ENCODE measurements around the gene CDKN2B-AS1. TPM values are rescaled to one million over a fixed set of nuclear protein-coding genes. Genes with fewer than 3 reads are reported as not detected.

CDKN2B-AS1 gene
- total and polyA plus RNA-seq, 2 donors (not counting 1 experiment from before 2014, with no cell fraction given): 1.3 to 2.5 TPM

DNA sequence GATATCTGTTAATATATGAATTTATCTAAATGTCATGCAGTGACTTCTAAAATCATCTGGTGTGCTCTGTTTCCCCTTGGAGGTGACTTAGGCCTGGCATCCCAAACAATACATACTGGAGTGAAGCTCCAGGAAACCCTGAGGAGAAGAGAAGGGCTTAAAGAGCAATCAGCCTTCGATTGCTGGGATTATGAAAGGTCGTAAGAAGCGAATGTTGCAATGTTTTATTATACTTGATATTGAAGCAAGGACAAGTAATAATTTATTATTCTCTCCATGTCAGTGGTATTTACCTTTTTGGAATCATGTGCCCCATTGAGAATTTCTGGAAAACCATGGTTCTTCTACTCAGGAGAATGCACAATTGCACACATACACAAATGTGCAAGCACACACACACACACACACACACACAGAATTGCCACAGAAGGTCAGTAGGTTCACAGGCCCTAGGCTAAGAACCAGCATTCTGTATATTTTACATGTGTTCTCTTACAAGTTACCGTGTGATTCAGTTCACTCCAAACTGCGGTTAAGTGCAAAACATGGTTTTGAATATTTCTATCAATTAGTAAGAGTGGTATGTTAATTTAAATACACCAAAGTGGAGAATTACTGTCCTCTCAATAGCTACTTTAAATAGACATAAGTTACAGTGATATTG lies 93.6 kb downstream of the CDKN2B-AS1 start:
- Histone ChIP-seq H3K4me2 (replicated peaks; ENCODE audit: low read depth, low read length, poor library complexity, severe bottlenecking) (no peak overlapping the region), H3K79me2 (ENCODE audit: control insufficient read depth, insufficient read depth, low read length) (no peaks in the 10 kb centered on the region), H4K20me1 (ENCODE audit: control insufficient read depth, insufficient read depth, low read length, poor library complexity, severe bottlenecking) (no peaks in the 10 kb centered on the region), H3K9ac (ENCODE audit: low read length) (no peak overlapping the region), H3K4me1 (ENCODE audit: control insufficient read depth in 2 of 2, insufficient read depth in 2 of 2, low read length in 2 of 2) (no peaks in the 10 kb centered on the region), H2AFZ (ENCODE audit: insufficient read depth, low read depth, low read length, poor library complexity, severe bottlenecking) (no peak overlapping the region), H3K4me3 (ENCODE audit: control extremely low read depth in 1 of 5, extremely low read depth in 1 of 5, insufficient read depth in 1 of 5, low read depth in 2 of 5, low read length in 4 of 5) (no peak overlapping the region), H3K36me3 (replicated peaks in 1 of 2; ENCODE audit: control extremely low read depth in 1 of 2, control insufficient read depth in 1 of 2, extremely low read depth in 1 of 2, insufficient read depth in 2 of 2, low read length in 1 of 2) (no peaks in the 10 kb centered on the region), H3K9me3 (ENCODE audit: control extremely low read depth in 1 of 3, control insufficient read depth in 2 of 3, insufficient read depth in 1 of 3, low read length in 2 of 3) (no peaks in the 10 kb centered on the region), H3K27ac (ENCODE audit: low read length in 2 of 2) (no peak overlapping the region), H3K27me3 (replicated peaks in 1 of 4; ENCODE audit: control extremely low read depth in 1 of 4, control insufficient read depth in 3 of 4, insufficient read depth in 4 of 4, low read length in 3 of 4) (no peaks in the 10 kb centered on the region)
- no peak for DNase-seq
- Mint-ChIP-seq H3K27ac (no peak overlapping the region), H3K27me3 (peaks cover 8% of the 10 kb centered on the region), H3K9me3 (ENCODE audit: insufficient read depth) (peaks cover 2% of the 10 kb centered on the region), H3K4me3 (no peak overlapping the region), H3K4me1 (no peaks in the 10 kb centered on the region)
- TF ChIP-seq CTCF (IDR thresholded peaks at IDR 0.05) (no peak), EZH2 (IDR thresholded peaks at IDR 0.05; ENCODE audit: borderline replicate concordance, insufficient read depth, low read depth, low read length, poor library complexity, severe bottlenecking) (no peak)
- ChIA-PET CTCF (no interaction called here), POLR2A (no interaction called here)
- no peak for ATAC-seq (ENCODE audit: low read depth)
- intact Hi-C loops (cut with micrococcal nuclease): no loop called here
- no CpG with 5 or more reads among the region's 5 CpGs for WGBS (ENCODE audit: insufficient coverage)

- WGBS (ENCODE audit: insufficient coverage): no CpG with 5 or more reads among the region's 1 CpG
- H3K27me3 Mint-ChIP-seq: peaks cover 8% of the 10 kb centered on the region
- TF ChIP-seq EZH2 (IDR thresholded peaks at IDR 0.05; ENCODE audit: borderline replicate concordance, insufficient read depth, low read depth, low read length, poor library complexity, severe bottlenecking): no peak
- no peak for TF ChIP-seq CTCF (IDR thresholded peaks at IDR 0.05)
- H3K79me2 ChIP-seq (ENCODE audit: control insufficient read depth, insufficient read depth, low read length): no peaks in the 10 kb centered on the region
- H3K27ac Mint-ChIP-seq: no peak overlapping the region
- no peaks in the 10 kb centered on the region for H4K20me1 ChIP-seq (ENCODE audit: control insufficient read depth, insufficient read depth, low read length, poor library complexity, severe bottlenecking)
- DNase-seq (no peak), ATAC-seq (ENCODE audit: low read depth) (no peak)
- H2AFZ ChIP-seq (ENCODE audit: insufficient read depth, low read depth, low read length, poor library complexity, severe bottlenecking): no peak overlapping the region
- no peaks in the 10 kb centered on the region for H3K36me3 ChIP-seq (replicated peaks in 1 of 2; ENCODE audit: control extremely low read depth in 1 of 2, control insufficient read depth in 1 of 2, extremely low read depth in 1 of 2, insufficient read depth in 2 of 2, low read length in 1 of 2)
- peaks cover 2% of the 10 kb centered on the region for H3K9me3 Mint-ChIP-seq (ENCODE audit: insufficient read depth)
- ChIA-PET CTCF (no interaction called here), POLR2A (no interaction called here)
- H3K9ac ChIP-seq (ENCODE audit: low read length): no peak overlapping the region
- H3K9me3 ChIP-seq (ENCODE audit: control extremely low read depth in 1 of 3, control insufficient read depth in 2 of 3, insufficient read depth in 1 of 3, low read length in 2 of 3): no peaks in the 10 kb centered on the region
- no peaks in the 10 kb centered on the region for H3K4me1 Mint-ChIP-seq
- no peak overlapping the region for H3K27ac ChIP-seq (ENCODE audit: low read length in 2 of 2)
- intact Hi-C loops (cut with micrococcal nuclease): no loop called here
- H3K4me1 ChIP-seq (ENCODE audit: control insufficient read depth in 2 of 2, insufficient read depth in 2 of 2, low read length in 2 of 2): no peaks in the 10 kb centered on the region
- no peaks in the 10 kb centered on the region for H3K27me3 ChIP-seq (replicated peaks in 1 of 4; ENCODE audit: control extremely low read depth in 1 of 4, control insufficient read depth in 3 of 4, insufficient read depth in 4 of 4, low read length in 3 of 4)
- no peak overlapping the region for H3K4me2 ChIP-seq (replicated peaks; ENCODE audit: low read depth, low read length, poor library complexity, severe bottlenecking)
- no peak overlapping the region for H3K4me3 ChIP-seq (ENCODE audit: control extremely low read depth in 1 of 5, extremely low read depth in 1 of 5, insufficient read depth in 1 of 5, low read depth in 2 of 5, low read length in 4 of 5)
- H3K4me3 Mint-ChIP-seq: no peak overlapping the region
Measured at GRCh38 chr9:22088717-22089061, 94.1 kb downstream of the CDKN2B-AS1 start.
